Nephron progenitor cell (in vitro differentiated cells): ENCODE measurements around the gene PTPN23.

Source experiments
- DNase-seq: peaks from one replicate; pipeline ENCODE4 v3.0.0; 2021
- H3K27ac Mint-ChIP-seq: 2 replicates; pipeline ENCODE4 v1.8.0; 2021; ENCODE audit warnings: mild to moderate bottlenecking, moderate library complexity, mixed read lengths
- H3K27me3 Mint-ChIP-seq: 2 replicates; pipeline ENCODE4 v1.8.0; 2021; ENCODE audit warnings: mild to moderate bottlenecking, low read depth, mixed read lengths; ENCODE audit not compliant: poor library complexity
- H3K36me3 Mint-ChIP-seq: 2 replicates; pipeline ENCODE4 v1.8.0; 2021; ENCODE audit warnings: low read depth, mixed read lengths
- H3K4me1 Mint-ChIP-seq: 2 replicates; pipeline ENCODE4 v1.8.0; 2021; ENCODE audit warnings: mixed read lengths
- H3K4me3 Mint-ChIP-seq: 2 replicates; pipeline ENCODE4 v1.8.0; 2021; ENCODE audit warnings: mild to moderate bottlenecking, moderate library complexity, mixed read lengths
- H3K9me3 Mint-ChIP-seq: 2 replicates; pipeline ENCODE4 v1.8.0; 2021; ENCODE audit warnings: mild to moderate bottlenecking, moderate library complexity, mixed read lengths
- CTCF ChIP-seq: fragments of 200-600 bp; sonication (generic); IDR thresholded peaks from 2 replicates; pipeline ENCODE4 v1.5.0; 2021; ENCODE audit warnings: antibody characterized with exemption

PTPN23 gene

GRCh38 chr3:47425959-47426358 is 45.1 kb downstream of the PTPN23 start:
- no peaks in the 10 kb centered on the region for H3K9me3 Mint-ChIP-seq

GRCh38 chr3:47427866-47428265 is 47.0 kb downstream of the PTPN23 start:
- no peaks in the 10 kb centered on the region for H3K27me3 Mint-ChIP-seq
- TF ChIP-seq CTCF = no peak
- no peak for DNase-seq
- H3K4me3 Mint-ChIP-seq = no peak overlapping the region
- H3K27ac Mint-ChIP-seq = no peak overlapping the region
- H3K9me3 Mint-ChIP-seq = no peaks in the 10 kb centered on the region
- H3K4me1 Mint-ChIP-seq = peaks cover 6% of the 10 kb centered on the region
- peaks cover 36% of the 10 kb centered on the region for H3K36me3 Mint-ChIP-seq

More at GRCh38 chr3:47425959-47426358, 45.1 kb downstream of the PTPN23 start:
- no peak overlapping the region for H3K4me3 Mint-ChIP-seq
- peaks cover 23% of the 10 kb centered on the region for H3K36me3 Mint-ChIP-seq
- no peaks in the 10 kb centered on the region for H3K27me3 Mint-ChIP-seq
- TF ChIP-seq CTCF = no peak
- peaks cover 5% of the 10 kb centered on the region for H3K4me1 Mint-ChIP-seq
- no peak overlapping the region for H3K27ac Mint-ChIP-seq
- DNase-seq = no peak

GRCh38 chr3:47428662-47429061 is 47.8 kb downstream of the PTPN23 start:
- H3K4me1 Mint-ChIP-seq = peaks cover 6% of the 10 kb centered on the region
- DNase-seq = no peak

GRCh38 chr3:47429476-47430270 is 48.9 kb downstream of the PTPN23 start:
- TF ChIP-seq CTCF = no peak

More at GRCh38 chr3:47428662-47429061, 47.8 kb downstream of the PTPN23 start:
- no peak overlapping the region for H3K27ac Mint-ChIP-seq
- no peak overlapping the region for H3K4me3 Mint-ChIP-seq
- H3K36me3 Mint-ChIP-seq = peaks cover 43% of the 10 kb centered on the region
- H3K9me3 Mint-ChIP-seq = no peaks in the 10 kb centered on the region
- H3K27me3 Mint-ChIP-seq = no peaks in the 10 kb centered on the region
- no peak for TF ChIP-seq CTCF

GRCh38 chr3:47430606-47431005 is 49.8 kb downstream of the PTPN23 start:
- H3K9me3 Mint-ChIP-seq = no peaks in the 10 kb centered on the region
- no peak overlapping the region for H3K27ac Mint-ChIP-seq
- DNase-seq = no peak
- peaks cover 6% of the 10 kb centered on the region for H3K4me1 Mint-ChIP-seq
- no peaks in the 10 kb centered on the region for H3K27me3 Mint-ChIP-seq
- peaks cover 47% of the 10 kb centered on the region for H3K36me3 Mint-ChIP-seq
- TF ChIP-seq CTCF = no peak
- no peak overlapping the region for H3K4me3 Mint-ChIP-seq

More at GRCh38 chr3:47429476-47430270, 48.9 kb downstream of the PTPN23 start:
- Mint-ChIP-seq H3K4me3 (no peak overlapping the region), H3K4me1 (peaks cover 6% of the 10 kb centered on the region), H3K27ac (no peak overlapping the region), H3K27me3 (no peaks in the 10 kb centered on the region), H3K9me3 (no peaks in the 10 kb centered on the region), H3K36me3 (peaks cover 49% of the 10 kb centered on the region)
- DNase-seq = no peak

GRCh38 chr3:47431225-47431624 is 50.4 kb downstream of the PTPN23 start:
- peaks cover 47% of the 10 kb centered on the region for H3K36me3 Mint-ChIP-seq
- H3K4me1 Mint-ChIP-seq = peaks cover 6% of the 10 kb centered on the region
- no peaks in the 10 kb centered on the region for H3K9me3 Mint-ChIP-seq
- H3K27ac Mint-ChIP-seq = peak overlapping the region; percentile 43
- TF ChIP-seq CTCF = no peak
- DNase-seq = no peak
- no peaks in the 10 kb centered on the region for H3K27me3 Mint-ChIP-seq
- no peak overlapping the region for H3K4me3 Mint-ChIP-seq
